NCI-H82 (cell line): Measurements from ENCODE around the gene PTPRN2.

Experiments
- DNase-seq: peaks from one replicate; lab custom pipeline; 2025; lab: John Stamatoyannopoulos, UW

Gene PTPRN2

DNA sequence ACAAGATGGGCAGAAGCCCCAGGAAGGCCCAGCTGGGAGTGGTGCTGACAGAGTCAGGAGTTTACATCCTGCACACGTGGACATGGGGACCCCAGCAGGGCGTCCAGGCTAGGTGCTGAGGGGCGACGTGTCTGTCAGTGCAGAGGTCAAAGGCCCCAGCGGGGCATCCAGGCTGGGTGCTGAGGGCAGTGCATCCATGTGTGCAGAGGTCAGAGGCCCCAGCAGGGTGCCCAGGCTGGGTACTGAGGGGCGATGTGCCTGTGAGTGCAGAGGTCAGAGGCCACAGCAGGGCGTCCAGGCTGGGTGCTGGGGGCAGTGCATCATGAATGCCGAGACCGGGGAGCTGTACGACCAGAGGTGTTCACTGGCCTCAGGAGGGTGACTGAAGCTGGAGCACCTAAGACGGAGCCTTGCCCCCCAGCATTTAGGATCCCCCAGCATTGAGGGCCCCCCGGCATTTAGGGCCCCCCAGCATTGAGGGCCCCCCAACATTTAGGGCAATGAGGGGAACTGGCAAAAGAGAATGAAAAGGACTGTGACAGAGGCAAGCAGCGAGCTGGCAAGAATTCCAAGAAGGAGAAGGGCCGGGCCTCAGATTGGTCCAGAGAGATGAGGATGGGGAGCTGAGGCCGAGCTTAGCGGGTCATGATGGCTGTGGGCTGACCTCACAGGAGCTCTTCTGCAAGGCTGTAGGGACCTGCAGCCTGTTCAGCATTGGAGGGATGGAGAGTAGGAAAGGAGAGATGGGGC is 474.9 kb downstream of the PTPRN2 start:
- no peak for DNase-seq

DNA sequence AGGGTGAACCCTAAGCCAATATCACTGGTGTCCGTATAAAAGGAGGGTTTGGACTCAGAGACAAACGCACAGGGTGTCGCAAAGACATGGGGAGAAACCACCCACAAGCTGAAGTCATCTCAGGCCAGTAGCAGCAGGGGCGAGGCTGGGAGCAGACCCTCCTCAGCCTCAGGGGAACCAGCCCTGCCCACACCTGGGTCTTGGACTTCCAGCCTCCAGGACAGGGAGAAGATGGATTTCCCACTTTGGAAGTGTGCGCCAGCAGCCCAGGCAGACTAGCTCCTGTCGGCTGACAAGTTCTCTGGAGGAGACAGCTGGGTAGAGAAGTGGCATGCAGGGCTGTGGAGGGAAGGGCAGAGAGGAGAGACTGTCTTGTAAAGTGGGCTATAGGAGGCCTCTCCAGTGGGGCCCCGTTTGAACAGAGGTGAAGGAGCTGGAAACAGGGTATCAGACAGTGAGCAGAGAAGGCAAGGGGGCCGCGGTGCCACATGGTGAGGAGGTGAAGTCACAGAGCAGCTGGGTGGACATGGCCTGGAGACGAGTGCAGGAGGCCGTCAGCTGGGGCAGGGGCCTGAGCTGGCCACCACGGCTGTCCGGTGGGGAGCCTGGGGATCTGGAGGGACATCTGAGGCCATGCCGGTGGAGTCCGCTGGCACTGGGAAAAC is 475.6 kb downstream of the PTPRN2 start:
- DNase-seq = no peak

DNA sequence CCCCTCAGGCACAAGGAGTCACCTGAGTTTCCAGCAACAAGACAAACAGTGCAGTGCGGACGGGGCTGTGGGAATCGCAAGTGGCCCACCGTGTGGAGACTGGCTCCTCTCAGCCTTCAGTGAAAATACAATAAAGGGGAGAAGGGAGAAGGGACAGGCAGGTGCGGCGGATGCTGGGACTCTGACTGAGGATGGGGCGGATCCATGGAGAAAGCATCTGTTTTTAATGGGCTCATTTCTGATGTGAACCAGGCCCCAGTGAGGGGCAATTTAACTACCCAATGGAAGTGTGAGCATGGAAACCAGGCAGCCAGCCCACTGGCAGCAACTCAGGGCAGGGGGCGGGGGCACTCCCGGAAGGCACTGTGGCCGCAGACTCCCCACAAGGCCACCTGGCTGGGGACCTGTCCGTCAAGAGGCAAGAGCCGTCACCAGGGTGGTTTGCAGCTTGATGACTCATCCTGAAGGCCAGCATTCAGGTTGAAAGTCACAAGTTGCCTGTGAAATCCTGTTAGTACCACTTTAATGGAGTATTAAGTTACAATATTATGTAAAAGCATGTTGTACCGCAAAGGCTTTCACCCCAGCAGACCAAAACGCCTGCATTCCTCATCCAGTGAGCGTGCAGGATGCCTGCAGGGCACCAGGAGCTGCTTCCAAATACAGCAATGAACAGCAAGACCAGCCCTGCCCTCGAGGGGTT is 476.4 kb downstream of the PTPRN2 start:
- no peak for DNase-seq

DNA sequence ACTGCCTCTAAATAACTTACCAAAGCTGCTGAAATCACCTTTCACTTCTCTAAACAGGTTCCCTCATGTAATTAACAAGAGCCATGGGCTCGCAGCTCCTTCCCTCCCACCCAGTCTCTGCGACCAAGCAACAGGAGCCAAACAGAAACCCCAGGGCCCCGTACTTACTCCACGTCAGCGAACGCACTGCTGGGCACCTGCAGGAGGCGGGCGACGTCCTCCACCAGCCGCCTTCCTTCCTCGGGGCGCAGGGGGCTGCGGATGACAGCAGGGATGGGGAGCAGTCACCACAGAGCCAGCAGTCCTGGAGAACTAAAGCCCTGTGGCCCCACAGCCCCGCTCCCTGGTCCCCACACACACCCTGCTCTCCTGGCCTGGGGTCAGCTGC is 477.0 kb downstream of the PTPRN2 start:
- DNase-seq = no peak

DNA sequence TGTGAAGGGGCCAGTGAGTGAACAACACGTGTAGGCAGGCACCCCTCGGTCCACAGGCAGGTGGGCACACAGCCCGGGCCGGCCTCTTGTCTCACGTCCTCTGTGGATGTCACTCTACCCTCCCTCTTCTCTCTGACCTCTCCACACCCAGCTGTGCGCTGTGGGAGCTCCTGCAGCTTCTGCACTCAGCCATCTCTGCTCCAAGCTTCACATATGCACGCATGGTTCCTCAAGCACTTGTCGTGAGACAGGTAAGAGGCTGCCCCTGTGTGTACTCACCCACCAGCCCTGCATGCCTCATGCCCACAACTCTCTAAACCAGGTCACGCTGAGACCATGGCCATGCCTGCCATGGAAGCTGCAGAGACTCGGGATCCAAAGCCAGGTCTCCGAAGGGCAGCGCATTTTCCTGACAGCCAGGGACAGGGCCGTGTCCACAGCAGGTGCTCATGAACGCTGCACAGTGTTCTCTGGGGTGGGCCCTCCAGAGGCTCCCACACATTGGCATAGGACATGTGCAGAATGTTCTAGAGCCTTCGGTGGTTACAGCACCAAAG is 477.5 kb downstream of the PTPRN2 start:
- DNase-seq = no peak

DNA sequence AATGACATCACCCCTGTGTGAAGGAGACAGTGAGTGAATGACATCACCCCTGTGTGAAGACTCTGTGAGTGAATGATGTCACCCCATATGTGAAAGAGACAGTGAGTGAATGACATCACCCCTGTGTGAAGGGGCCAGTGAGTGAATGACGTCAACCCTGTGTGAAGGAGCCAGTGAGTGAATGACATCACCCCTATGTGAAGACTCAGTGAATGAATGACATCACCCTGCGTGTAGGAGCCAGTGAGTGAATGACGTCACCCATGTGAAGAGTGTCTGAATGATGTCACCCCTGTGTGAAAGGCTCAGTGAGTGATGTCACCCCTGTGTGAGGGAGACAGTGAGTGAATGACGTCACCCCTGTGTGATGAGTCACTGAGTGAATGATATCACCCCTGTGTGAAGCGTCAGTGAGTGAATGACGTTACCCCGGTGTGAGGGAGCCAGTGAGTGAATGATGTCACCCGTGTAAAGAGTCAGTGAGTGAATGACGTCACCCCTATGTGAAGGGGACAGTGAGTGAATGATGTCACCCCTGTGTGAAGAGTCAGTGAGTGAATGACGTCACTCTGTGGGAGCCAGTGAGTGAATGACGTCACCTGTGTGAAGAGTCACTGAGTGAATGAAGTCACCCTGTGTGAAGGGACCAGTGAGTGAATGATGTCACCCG is 478.1 kb downstream of the PTPRN2 start:
- DNase-seq = no peak

DNA sequence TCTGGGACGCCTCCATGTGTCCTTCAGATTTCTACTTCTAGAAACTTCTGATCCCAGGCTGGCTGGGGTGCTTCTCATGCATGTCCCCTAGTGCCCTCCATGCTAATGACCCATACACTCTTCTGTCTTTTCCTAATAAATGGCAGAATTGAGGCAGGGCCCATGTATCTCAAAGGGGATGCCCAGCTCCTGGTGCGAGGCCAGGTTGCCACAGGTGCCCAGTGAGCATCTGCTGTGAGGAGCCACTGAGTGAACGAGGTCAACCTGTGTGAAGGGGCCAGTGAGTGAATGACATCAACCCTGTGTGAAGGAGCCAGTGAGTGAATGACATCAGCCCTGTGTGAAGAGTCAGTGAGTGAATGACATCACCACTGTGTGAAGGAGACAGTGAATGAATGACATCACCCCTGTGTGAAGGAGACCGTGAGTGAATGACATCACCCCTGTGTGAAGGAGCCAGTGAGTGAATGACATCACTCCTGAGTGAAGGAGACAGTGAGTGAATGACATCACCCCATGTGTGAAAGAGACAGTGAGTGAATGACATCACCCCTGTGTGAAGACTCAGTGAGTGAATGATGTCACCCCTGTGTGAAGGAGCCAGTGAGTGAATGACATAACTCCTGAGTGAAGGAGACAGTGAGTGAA is 478.9 kb downstream of the PTPRN2 start:
- DNase-seq = no peak

DNA sequence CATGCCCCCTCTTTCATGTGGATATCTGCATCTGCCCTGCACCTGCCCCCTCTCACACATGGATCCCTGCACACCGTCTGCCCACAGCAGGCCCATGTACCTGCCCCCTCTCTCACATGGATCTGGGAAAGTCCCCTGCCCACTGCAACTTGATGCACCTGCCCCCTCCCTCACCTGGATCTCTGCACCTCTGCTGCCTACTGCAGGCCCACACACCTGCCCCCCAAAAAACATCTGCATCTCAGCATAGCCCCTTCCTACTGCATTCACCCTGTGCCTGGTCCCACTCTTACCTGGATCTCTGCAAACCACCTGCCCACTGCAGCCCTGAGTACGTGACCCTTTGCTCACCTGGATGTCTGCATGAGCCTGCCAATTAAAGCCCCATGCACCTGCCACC is 479.8 kb downstream of the PTPRN2 start:
- DNase-seq = no peak

DNA sequence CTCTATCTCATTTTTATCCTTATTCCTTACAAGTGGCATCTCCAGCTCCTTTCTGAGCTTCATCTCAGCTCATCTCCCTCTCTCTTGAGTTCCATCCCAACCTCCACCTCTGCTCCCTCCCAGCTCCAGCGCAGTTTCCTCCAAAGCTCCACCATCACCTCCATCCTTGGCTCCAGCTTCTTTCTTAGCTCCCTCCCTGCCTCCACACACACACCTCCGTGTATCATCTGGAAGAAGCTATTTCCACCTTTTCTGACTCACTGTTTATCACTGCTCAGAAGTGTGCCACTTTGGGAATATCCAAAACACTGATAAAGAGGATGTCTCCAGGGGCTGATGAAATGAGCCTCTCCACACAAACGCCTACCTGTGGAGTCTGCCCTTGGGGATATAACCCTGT is 481.4 kb downstream of the PTPRN2 start:
- no peak for DNase-seq

DNA sequence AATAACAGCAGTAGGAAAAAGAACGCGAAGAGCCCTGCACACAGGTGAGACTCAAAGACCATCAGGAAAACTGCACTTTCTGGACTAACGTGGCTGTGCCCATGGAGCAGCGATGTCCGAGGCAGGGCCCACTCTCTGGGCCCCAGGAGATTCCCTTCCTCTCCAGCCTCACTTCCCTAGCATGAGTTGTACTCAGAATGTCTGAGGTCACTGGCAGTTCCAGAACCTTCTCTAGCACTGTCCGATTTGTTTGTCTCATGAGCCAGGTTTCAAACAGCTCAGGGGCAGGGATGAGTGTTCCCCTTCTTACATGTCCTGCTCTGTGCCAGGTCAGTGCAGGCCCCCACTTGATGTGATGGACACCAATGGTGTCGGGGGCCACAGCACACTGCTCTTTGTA is 484.2 kb downstream of the PTPRN2 start:
- DNase-seq = no peak

DNA sequence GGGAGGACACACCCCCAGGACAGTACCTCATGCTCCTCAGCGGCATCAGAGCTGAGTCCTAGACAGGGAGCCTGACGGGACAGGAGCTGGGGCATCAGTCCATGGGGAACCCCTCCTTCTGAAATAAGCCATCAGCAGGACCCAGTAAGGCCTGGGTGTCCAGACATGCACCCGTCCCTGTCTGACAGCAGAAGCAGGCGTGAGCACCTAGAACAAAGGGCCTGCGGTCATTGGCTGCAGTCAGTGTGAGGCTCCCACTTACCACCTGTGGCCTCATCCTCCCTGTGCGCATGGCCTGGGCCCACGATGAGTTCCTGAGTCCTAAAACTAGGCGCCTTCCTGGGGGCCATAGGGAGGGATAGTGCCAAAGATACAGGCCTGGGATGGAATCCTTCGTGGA is 484.7 kb downstream of the PTPRN2 start:
- no peak for DNase-seq

DNA sequence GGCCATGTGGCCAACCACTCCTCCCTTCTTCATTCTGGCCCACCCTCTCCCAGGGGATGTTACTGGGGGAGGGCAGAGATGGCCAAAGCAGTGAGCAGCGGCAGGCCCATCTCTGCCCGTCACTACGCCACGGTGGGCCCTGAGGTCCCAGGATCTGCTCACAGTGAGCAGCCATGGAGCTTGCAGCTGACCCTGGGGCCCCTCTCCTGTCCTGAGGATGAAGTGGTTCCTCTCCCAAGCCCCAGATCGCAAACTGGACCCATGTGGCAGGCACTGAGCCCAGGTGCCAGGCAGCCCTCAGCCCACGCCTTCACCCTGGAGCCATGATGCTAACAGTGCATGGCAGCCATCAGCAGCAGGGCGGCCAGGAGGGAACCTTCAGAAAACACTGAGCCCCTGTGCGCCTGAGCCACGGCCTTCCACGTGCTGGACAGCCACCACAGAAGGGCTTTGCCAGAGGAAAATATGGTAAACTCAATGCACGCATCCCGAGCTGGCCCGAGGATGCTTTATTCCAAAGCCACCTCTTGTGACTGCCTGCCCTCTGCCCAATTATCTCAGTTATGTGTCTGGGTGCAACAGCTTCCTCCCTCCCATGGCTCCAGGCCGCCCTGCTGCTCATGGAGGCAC is 485.7 kb downstream of the PTPRN2 start:
- DNase-seq = no peak

DNA sequence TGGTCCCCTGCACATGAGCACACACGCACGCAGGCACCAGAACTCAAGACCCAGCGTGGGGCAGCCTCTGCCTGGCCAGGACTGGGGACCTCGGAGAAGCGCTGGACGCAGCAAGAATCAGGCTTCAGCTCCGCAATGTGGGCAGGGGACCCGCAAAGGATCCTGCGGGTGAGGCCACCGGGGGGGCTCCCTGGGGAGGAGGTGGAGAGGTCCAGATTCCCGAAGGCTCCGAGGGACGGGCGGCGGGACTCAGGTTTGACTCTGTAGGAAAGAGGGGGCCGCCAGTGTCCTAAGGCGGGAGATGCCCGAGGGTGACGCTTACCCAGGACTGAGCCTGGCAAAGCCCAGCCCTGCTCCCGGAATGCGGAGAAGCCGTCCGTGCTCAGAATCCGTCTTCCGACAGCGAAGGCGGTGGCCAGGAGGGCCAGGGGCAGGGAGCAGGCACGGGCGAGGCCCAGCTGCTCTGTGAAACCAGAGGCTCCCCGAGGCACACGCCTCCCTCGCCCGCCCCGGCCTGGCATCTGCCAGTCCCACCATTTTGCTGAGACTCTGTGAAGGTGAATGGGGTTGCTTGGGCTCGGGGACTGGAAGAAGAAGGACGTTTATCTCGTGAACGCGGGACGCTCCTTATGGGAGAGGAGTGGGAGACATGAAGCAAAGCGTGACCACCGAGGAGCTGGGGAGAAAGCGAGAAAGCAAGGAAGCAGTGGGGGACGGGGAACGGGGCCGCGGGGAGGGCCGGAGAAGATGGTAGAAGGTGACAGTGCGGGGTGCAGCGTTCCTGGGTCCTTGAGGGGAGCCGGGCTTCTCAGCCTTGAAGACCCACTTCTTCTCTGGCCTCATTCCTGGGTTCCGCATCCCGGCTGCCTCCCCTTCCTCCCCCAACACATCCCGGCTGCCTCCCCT is 489.2 kb downstream of the PTPRN2 start:
- DNase-seq = no peak

DNA sequence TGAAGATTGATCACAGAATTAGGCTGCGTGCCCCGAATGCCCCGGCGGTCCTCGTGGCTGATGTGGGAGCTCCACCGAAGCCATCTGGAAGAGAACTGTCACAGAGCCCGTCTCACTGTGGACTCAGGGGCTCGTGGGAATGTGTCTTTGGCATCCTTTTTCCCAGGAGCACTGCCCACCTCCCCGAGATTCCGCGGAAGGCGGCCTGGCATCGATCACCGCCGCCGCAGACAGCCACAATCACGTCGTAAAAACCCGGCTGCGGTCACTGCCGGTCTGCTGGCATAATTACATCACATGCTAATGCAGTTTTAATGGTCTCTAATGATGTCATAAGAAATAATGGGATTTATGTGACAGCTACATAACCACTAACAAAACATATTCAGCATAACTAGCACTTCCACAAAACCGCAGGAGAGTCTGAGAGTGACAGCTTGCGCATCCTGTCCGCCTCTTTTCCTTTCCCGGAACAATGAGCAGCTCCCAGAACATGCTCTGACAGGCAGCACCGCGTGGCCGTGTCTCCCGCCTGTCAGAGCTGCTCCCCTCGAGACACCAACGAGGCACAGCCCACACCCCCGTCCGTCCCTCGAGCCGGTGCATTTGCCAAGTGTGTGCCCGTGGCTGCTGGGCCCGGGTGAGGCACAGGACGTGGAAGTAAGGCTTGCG is 490.0 kb downstream of the PTPRN2 start:
- no peak for DNase-seq

DNA sequence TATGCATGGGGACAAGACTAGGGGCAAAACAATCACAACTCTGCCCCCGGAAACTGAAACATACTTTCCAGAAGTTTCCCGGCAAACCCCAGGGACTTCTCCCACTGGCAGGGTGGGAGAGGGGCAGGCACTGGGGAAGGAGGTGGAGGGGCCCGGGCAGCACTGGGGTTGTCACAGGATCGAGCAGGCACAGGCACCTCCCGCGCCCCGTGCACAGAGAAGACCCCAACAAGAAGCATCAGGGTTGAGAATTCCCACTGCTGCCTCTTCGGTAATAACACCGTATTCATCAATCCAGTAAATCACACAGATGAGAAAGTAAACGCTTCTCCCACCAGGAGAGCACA is 490.5 kb downstream of the PTPRN2 start:
- DNase-seq = no peak

DNA sequence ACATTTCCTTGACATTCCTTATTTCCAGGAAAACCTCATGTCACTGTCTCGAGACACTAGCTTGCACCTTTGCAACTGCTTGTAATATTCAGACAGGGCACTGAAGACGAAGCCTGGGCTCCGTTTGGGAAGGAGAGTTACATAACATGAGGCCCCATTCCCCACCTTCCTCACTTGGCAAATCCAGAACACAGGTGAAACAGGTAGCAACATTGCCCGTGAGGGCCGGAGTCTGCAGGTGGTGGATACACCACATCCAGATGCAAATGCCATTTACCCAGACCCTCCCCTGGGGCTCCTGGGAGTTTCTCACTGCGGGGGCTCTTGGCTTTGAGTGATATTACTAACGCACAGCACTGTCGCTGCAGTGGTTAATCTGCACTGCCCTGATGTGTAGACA is 491.0 kb downstream of the PTPRN2 start:
- DNase-seq = no peak

DNA sequence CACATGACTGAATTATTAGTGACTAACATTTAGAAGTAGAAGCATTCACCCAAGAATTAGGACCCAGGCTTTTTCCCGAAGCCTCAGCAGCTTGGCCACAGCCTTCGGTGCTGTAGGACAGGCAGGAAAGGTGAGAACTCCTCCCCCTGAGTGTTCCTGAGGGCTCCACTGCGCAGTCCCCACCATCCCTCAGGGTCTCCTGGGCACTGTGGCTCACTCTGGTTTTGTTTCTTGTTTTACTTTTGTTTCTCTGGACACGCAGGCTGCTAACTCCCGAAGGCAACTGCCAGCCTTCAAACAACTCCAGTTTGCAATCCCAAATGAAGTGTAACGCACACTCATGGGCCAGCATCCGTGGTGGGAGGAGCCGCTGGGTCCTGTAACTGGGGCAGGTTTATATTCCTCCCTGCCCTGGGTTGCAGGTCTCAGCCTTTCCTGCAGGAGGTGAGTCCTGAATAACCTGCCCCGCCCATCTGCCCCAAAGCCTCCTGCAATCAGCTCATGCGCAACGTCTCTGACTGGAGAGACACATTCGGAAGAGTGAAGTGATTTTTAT is 492.9 kb downstream of the PTPRN2 start:
- DNase-seq = no peak

DNA sequence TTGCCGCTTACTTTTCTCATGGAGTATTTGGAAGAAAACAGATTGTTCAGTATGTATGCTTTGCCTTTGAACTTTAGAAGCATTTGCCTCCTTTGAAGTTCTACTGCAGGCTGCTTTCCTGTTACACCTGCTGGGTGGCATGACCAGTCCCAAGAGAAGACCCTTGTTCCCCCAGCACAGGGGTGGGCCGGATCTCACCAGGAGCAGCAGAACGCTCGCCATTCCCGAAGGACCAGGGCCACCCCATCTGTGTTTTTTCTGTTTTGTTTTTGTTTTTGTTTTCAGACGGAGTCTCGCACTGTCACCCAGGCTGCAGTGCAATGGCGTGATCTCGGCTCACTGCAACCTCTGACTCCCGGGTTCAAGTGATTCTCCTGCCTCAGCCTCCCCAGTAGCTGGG is 493.6 kb downstream of the PTPRN2 start:
- DNase-seq = no peak

DNA sequence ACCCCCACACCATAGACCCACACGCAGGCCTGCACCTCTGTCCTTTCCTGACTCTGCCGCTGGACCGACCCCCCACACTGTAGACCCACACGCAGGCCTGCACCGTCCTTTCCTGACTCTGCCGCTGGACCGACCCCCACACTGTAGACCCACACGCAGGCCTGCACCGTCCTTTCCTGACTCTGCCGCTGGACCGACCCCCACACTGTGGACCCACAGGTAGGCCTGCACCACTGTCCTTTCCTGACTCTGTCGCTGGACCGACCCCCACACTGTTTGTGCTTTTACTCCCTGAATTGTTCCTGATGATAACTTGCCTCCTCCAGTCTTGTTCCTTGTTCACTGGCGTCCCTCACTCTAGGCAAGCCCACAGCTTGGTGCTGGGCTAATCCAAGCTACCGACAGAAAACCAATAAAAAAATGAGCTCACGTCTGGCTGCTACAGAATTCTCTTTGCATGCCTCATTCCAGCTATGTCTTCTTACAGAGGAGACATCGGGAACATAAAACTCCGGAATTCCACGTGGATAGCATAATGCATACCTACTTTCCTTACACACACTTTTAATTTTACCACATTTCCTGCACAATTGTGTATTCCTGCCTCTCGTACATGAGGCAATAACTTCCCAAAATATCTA is 494.3 kb downstream of the PTPRN2 start:
- DNase-seq = no peak
